NCI-H1694 (cell line): Measurements from ENCODE around the gene AZU1.
"Not testable (repeated sequence)": the region's sequence is repeated elsewhere in the genome, so short reads cannot be mapped to it uniquely, and the experiment has no call there.

Experiments
- DNase-seq: peaks from one replicate; lab custom pipeline; 2025; lab: John Stamatoyannopoulos, UW

The AZU1 gene

GRCh38 chr19:810077-810855 lies 17.4 kb upstream of the AZU1 start:
- no peak for DNase-seq

DNA sequence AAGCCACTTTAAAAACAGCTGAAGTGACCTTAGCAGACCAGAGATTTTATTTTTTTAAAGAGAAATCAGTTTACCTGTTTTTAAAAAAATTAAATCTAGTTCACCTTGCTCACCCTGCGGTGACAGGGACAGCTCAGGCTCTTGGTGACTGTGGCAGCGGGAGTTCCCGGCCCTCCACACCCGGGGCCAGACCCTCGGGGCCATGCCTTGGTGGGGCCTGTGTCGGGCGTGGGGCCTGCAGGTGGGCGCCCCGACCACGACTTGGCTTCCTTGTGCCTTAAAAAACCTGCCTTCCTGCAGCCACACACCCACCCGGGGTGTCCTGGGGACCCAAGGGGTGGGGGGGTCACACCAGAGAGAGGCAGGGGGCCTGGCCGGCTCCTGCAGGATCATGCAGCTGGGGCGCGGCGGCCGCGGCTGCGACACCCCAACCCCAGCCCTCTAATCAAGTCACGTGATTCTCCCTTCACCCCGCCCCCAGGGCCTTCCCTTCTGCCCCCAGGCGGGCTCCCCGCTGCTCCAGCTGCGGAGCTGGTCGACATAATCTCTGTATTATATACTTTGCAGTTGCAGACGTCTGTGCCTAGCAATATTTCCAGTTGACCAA lies 16.7 kb upstream of the AZU1 start:
- no peak for DNase-seq

- DNase-seq = no peak
These were observed 16.1 kb upstream of the AZU1 start for GRCh38 chr19:811506-812048.

DNA sequence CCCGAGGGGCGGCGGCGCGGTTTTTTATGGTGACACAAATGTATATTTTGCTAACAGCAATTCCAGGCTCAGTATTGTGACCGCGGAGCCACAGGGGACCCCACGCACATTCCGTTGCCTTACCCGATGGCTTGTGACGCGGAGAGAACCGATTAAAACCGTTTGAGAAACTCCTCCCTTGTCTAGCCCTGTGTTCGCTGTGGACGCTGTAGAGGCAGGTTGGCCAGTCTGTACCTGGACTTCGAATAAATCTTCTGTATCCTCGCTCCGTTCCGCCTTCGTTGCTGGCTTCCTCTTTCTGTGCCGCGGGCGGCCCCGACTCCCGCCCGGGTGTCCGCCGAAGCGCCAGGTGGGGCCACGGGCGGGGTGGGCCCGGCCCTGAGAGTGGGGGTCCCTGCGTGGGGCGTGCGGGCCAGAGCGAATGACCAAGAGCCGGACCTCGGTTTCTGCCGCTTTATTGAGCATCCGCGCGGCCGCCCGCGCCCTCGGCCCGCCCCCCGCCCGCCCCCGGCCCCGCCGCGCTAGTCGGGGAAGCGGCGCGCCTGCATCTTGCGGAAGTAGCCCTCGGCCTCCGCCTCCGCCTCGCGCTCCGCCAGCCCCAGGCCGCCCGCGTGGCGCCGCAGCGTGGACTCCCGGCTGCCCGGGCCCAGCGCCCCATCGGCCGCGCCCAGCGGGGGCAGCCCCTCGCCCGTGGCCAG lies 15.4 kb upstream of the AZU1 start:
- no peak for DNase-seq

DNA sequence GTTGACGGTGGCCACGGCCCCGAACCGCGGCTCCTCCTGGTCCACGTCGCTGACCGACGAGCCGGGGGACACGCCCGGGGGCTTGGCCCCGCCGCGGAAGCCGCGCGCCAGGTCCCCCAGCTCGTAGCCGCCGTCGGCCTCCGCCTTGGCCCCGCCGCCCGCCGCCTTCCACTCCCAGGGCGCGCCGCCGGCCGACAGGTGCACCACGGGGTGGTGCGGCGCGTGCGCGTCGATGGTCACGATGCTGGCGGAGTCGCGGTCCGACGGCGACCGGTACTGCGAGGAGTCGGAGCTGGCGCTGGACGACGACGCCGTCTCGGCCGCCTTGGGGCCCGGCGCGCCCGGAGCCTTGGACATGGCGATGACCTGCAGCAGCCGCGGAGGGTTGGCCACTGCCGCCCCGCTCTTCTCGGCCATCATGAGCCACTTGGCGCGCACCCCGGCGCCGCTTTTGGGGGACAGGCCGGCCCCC lies 14.9 kb upstream of the AZU1 start:
- DNase-seq = no peak

GRCh38 chr19:813219-814151 lies 14.2 kb upstream of the AZU1 start:
- no peak for DNase-seq

- no peak for DNase-seq
These were observed 13.2 kb upstream of the AZU1 start for GRCh38 chr19:814152-815078.

DNA sequence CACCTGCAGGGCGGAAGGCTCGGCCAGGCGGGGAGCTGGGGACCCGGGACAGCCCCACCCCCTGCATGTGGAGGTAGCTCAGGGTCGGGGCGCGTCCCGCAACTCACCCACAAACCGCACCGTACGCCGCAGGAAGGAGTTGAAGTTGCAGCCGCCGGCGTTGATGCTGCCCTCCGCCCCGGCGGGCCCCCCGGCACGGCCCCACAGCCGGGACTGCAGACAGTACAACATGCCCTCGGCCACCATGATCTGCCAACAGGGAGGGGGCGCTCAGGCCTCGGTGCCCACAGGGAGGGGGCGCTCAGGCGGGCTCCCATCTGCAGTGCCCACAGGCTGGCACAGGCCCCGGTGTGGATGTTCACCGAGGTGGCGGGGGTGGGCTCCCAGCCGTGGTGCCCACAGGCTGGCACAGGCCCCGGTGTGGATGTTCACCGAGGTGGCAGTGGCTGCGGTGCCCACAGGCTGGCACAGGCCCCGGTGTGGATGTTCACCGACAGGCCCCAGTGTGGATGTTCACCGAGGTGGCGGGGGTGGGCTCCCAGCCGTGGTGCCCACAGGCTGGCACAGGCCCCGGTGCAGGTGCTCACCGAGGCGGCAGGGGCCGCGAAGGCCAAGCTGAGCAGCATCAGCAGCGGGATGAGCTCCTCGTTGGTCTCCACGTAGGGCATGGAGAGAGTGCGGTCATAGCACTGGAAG lies 12.4 kb upstream of the AZU1 start:
- no peak for DNase-seq

DNA sequence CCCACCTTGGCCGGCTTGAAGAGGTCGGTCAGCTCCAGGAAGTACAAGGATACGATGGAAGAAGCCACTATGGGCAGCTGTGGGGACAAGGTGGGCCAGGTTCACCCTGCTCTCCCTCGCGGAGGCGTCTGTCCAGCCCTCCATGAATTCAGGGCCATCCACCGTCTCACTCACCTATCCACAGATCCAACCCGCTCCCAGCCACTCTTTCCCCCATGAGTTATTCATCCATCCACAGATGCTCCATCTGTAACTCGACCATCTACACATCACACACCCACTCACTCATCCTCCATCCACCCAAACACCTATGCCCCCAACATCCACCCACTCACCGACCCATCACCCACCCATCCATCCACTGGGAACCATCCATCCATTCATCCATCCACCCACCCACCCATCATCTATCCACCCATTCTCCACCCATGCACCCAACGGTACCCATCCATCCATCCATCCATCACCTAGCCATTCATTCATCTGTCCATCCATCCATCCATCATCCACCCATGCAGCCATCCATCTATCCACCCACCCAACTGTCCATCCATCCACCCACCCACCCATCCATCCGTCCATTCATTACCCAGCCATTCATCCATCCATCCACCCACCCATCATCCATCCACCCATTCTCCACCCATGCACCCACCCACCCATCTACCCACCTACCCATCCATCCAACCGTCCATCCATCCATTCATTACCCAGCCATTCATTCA lies 11.7 kb upstream of the AZU1 start:
- no peak for DNase-seq

GRCh38 chr19:816500-816857 lies 11.2 kb upstream of the AZU1 start:
- DNase-seq = no peak

DNA sequence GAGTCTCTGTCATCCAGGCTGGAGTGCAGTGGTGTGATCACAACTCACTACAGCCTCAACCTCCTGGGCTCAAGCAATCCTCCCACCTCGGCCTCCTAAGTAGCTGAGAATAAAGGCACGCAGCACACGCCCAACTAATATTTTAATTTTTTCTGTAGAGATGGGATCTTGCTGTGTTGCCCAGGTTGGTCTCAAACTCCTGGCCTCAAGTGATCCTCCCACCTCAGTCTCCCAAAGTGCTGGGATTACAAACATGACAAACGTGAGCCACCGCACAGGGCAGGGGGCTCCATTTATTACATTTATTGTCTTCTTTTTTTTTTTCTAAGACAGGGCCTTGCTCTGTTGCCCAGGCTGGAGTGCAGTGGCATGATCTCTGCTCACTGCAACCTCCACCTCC lies 7.4 kb upstream of the AZU1 start:
- DNase-seq = not testable (repeated sequence)

GRCh38 chr19:821231-821824 lies 6.3 kb upstream of the AZU1 start:
- no peak for DNase-seq

DNA sequence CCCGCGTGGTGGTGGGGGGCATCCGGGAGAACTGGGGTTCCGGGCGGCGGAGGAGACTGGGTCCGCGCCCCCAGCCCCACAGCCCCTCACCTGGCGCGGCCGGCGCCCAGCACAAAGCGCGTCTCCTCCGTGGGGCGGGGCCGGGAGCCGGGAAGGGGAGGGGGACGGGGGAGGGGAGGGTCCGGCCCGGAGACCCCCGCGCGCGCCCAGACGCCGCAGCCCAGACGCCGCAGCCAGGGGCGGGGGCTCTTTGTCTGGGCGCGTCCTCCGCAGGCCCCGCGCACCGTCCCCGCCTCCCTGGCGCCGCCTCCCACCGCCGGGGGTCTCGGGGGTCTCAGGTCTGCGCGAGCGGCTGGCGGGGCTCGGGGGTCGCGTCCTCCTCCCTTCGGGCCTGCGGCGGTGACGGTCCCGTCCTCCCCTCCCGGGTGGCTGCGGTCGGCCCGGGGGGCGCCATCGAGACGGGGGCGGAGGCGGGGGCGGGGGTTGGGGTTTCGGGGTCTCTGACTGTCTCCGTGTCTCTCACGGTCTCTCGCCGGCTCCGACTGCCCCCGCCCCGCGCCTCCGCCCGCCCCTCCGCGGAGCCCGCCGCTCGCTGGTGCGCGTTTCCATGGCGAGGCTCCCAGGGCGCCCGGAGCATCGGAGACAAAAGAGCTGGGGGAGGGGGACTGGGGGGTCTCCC lies 5.7 kb upstream of the AZU1 start, which contains the start of gene PLPPR3:
Gene PLPPR3 (minus strand): TSS at position 131 of the 679 bp plus-strand sequence. CDS start 396 bp downstream, outside the sequence.
- no peak for DNase-seq

GRCh38 chr19:823565-824121 lies 4.0 kb upstream of the AZU1 start:
- no peak for DNase-seq

DNA sequence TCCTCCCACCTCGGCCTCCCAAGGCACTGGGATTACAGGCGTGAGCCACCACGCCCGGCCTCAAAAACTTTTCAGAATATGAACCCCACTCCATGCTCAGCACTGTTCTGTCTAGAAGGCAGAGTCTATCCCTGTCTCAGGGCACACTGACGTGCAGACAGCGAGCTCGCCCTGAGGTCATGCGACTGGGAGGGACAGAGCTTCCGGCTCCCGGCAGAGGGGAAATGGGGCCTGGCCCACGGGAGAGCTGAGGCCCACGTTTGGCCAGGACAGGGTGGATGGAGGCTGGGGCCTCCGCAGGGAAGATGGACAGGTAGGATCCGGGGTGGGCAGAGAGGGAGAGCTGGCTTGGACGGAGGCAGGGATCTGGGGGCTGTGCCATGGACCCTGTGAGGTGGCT lies 2.8 kb upstream of the AZU1 start:
- DNase-seq = no peak

- no peak for DNase-seq
These were observed 1.6 kb upstream of the AZU1 start for GRCh38 chr19:825897-826644.

DNA sequence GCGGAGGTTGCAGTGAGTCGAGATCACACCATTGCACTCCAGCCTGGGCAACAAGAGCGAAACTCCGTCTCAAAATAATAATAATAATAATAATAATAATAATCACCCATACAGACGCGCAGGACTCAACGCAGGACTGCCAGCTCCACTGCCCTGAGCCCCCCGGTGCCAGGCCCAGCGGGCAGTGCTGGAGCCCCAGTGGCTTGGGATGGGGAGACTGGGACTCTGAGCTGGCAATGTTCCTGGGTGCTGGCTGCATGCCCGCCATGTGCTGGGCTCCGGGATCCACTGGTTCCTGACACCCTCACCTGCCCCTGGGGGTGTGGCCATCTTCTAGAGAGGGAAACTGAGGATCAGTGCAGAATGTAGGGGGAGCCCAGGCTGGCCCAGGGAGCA lies 325 bp upstream of the AZU1 start:
- no peak for DNase-seq
